ENCODE data around the gene FAM3D. TPM values are rescaled to one million over a fixed set of nuclear protein-coding genes. Genes with fewer than 3 reads are reported as not detected.
"Not testable (repeated sequence)": the region's sequence is repeated elsewhere in the genome, so short reads cannot be mapped to it uniquely, and the experiment has no call there.

The FAM3D gene, protein sequence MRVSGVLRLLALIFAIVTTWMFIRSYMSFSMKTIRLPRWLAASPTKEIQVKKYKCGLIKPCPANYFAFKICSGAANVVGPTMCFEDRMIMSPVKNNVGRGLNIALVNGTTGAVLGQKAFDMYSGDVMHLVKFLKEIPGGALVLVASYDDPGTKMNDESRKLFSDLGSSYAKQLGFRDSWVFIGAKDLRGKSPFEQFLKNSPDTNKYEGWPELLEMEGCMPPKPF
- 10 to 100 TPM in 1 of 2 donors, 1 to 10 TPM in 1; 4.7 to 11.6 TPM for total RNA-seq

DNA sequence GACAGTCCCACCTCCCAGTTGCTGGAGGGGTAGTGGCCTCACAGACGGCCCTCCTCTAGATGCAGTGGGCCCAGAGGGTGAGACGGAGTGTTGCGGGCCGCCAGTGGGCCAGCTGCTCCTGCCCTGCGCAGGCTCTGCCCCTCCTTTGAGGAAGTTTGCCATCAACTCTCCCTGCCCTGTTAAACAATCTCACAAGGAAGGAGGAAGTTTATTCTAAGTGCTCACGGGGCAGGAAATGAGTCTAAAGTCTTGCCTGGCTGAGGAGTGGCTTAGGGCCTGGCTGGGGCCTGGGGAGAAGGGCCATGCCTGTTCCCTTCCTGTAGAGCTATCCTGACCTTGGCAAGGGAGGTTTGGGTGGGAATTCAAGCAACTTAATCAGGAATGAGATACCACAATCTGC is at the start of gene FAM3D:
Gene FAM3D, minus strand, starts transcription at position 92 of the 400 bp plus-strand sequence. CDS start 11,211 bp downstream, outside the sequence.
- Histone ChIP-seq H3K9me3 (no peaks in the 10 kb centered on the region), H3K4me3 (no peak within 1 kb of the TSS), H3K27me3 (replicated peaks; ENCODE audit: insufficient read depth) (no peaks in the 10 kb centered on the region), H3K36me3 (no peaks in the 10 kb centered on the region), H3K4me1 (replicated peaks) (no peaks in the 10 kb centered on the region), H3K27ac (no peak within 1 kb of the TSS)
- no peak for TF ChIP-seq POLR2A (IDR thresholded peaks at IDR 0.05)
- TF ChIP-seq POLR2AphosphoS5 (IDR thresholded peaks at IDR 0.05) = peak; percentile 80
- TF ChIP-seq, protein P1, sequence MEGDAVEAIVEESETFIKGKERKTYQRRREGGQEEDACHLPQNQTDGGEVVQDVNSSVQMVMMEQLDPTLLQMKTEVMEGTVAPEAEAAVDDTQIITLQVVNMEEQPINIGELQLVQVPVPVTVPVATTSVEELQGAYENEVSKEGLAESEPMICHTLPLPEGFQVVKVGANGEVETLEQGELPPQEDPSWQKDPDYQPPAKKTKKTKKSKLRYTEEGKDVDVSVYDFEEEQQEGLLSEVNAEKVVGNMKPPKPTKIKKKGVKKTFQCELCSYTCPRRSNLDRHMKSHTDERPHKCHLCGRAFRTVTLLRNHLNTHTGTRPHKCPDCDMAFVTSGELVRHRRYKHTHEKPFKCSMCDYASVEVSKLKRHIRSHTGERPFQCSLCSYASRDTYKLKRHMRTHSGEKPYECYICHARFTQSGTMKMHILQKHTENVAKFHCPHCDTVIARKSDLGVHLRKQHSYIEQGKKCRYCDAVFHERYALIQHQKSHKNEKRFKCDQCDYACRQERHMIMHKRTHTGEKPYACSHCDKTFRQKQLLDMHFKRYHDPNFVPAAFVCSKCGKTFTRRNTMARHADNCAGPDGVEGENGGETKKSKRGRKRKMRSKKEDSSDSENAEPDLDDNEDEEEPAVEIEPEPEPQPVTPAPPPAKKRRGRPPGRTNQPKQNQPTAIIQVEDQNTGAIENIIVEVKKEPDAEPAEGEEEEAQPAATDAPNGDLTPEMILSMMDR (IDR thresholded peaks at IDR 0.05) = no peak
- DNase-seq (ENCODE audit: low spot score) = peak; percentile 31
- intact Hi-C loops (cut with DNase I) = no loop called here
- WGBS = 70% methylated on average over 6 of the region's 6 CpGs

DNA sequence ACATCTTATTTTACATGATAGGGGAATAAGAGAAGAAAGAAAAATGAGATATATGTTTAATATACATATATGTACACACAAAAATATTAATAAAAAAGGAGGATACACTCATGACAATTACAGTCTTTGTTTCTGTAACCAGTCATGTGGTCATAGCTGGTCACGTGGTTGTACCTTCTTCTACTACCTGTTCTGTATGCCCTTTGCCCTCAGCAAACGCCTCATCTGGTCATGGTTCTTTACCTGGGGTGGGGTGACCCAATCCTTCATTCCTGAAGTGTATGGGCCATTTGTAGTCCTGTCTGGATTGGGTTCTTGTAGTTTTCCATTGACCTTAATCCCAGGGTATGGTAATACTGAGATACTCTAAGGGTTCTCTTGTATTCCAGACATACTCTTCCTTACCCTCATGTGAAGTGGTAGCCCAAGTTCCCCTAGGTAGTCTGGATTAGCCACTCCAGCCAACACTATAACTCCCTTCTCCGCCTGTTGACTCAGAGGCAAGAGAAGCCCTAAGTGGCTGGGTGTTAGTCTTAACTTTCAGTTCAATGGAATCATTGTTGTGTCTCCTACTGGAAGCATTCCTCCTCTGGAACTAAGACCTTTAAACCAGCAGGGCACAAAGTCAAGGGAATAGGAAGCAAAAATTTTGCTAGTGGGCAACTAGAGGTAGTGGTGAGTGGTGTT is 47.3 kb upstream of the FAM3D start:
- 91% methylated on average over 3 of the region's 3 CpGs for WGBS
- no peaks in the 10 kb centered on the region for H3K27me3 ChIP-seq (replicated peaks; ENCODE audit: insufficient read depth)
- TF ChIP-seq POLR2A (IDR thresholded peaks at IDR 0.05) (no peak), POLR2AphosphoS5 (IDR thresholded peaks at IDR 0.05) (no peak)
- TF ChIP-seq, protein P1 (IDR thresholded peaks at IDR 0.05) = no peak
- H3K4me3 ChIP-seq = no peak overlapping the region
- H3K4me1 ChIP-seq (replicated peaks) = no peaks in the 10 kb centered on the region
- no peak overlapping the region for H3K27ac ChIP-seq
- H3K36me3 ChIP-seq = no peaks in the 10 kb centered on the region
- H3K9me3 ChIP-seq = no peaks in the 10 kb centered on the region
- DNase-seq (ENCODE audit: low spot score) = no peak
- intact Hi-C loops (cut with DNase I) = no loop called here

DNA sequence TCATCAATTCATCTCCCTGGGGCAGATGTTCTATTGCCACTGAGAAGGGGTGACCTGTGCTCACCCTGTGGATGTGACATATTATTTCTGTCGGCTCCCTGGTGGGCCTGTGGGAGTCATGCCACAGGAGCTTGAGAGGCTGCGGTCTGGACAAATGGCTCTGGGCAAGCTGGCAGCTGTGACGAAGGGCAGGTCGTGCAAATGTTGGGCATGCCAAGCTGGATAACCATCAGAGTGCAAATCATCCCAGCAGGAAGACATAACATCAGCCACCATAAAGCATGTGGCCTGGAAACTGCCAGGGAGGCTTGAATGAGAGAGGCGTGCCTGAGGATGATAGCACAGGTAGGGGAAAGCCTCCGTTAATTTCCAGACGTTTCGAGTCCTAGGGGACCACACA is 45.3 kb upstream of the FAM3D start:
- intact Hi-C loops (cut with DNase I) = no loop called here
- no peaks in the 10 kb centered on the region for H3K27me3 ChIP-seq (replicated peaks; ENCODE audit: insufficient read depth)
- no peak for DNase-seq (ENCODE audit: low spot score)
- 76% methylated on average over 8 of the region's 8 CpGs for WGBS
- H3K4me1 ChIP-seq (replicated peaks) = no peaks in the 10 kb centered on the region
- no peaks in the 10 kb centered on the region for H3K36me3 ChIP-seq
- H3K9me3 ChIP-seq = no peaks in the 10 kb centered on the region
- TF ChIP-seq POLR2AphosphoS5 (IDR thresholded peaks at IDR 0.05) (no peak), POLR2A (IDR thresholded peaks at IDR 0.05) (no peak)
- TF ChIP-seq, protein P1 (IDR thresholded peaks at IDR 0.05) = no peak
- H3K4me3 ChIP-seq = no peak overlapping the region
- H3K27ac ChIP-seq = no peak overlapping the region

DNA sequence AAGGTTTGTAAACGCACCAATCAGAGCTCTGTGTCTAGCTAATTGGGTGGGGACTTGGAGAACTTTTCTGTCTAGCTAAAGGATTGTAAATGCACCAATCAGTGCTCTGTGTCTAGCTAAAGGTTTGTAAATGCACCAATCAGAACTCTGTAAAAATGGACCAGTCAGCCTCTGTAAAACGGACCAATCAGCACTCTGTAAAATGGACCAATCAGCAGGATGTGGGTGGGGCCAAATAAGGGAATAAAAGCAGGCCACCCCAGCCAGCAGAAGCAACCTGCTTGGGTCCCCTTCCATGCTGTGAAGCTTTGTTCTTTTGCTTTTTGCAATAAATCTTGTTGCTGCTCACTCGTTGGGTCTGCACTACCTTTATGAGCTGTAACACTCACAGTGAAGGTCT is 42.4 kb upstream of the FAM3D start:
- WGBS = 84% methylated on average over 3 of the region's 3 CpGs
- DNase-seq (ENCODE audit: low spot score); H3K4me3 ChIP-seq; H3K27ac ChIP-seq; H3K36me3 ChIP-seq; H3K4me1 ChIP-seq (replicated peaks); intact Hi-C loops (cut with DNase I); H3K9me3 ChIP-seq; H3K27me3 ChIP-seq (replicated peaks; ENCODE audit: insufficient read depth): not testable (repeated sequence)

DNA sequence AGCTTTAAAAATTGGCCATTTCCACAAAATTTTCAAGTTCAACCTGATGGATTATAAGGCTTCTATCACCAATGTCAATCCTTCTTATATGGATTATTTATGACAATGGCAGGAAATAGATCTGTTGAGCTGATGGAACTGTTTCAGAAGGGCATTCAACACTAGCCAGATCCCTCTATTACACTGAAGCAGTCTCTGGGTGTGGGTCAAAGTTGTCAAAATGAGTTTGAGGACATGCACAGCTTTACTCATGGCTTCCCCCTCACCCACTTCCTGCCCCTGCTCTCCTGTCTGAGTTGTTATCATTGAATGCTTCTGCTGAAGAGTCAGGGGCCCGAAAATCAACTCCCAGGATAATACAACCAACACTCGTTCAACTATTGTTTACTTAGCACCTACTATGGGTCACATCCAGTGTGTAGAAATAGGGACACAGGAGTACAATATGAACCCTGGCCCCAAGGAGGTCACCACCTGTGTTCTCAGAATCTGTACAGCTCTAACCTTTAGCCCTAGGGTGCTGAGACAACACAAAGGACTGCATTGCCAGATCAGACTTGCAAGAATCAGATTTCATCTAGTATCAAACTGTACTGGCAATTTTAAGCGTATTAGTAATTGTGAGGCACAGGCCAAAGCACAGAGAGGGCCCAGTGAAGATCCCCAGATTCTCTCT is 41.7 kb upstream of the FAM3D start:
- no peak overlapping the region for H3K4me3 ChIP-seq
- 86% methylated on average over 3 of the region's 3 CpGs for WGBS
- no peaks in the 10 kb centered on the region for H3K9me3 ChIP-seq
- no peaks in the 10 kb centered on the region for H3K4me1 ChIP-seq (replicated peaks)
- no peak overlapping the region for H3K27ac ChIP-seq
- no peaks in the 10 kb centered on the region for H3K36me3 ChIP-seq
- no peak for DNase-seq (ENCODE audit: low spot score)
- no peak for TF ChIP-seq POLR2A (IDR thresholded peaks at IDR 0.05)
- no peak for TF ChIP-seq POLR2AphosphoS5 (IDR thresholded peaks at IDR 0.05)
- TF ChIP-seq, protein P1 (IDR thresholded peaks at IDR 0.05) = no peak
- no peaks in the 10 kb centered on the region for H3K27me3 ChIP-seq (replicated peaks; ENCODE audit: insufficient read depth)
- intact Hi-C loops (cut with DNase I) = no loop called here
